Measurements from ENCODE around the gene CMTM7. TPM values are rescaled to one million over a fixed set of nuclear protein-coding genes. Genes with fewer than 3 reads are reported as not detected.

CMTM7 gene
- total and polyA plus RNA-seq, 10 of the 15 experiments (the other 5 are each of a cell fraction or from before 2014, with no cell fraction given) = 3.7 to 36.4 (median 14.7) TPM

DNA sequence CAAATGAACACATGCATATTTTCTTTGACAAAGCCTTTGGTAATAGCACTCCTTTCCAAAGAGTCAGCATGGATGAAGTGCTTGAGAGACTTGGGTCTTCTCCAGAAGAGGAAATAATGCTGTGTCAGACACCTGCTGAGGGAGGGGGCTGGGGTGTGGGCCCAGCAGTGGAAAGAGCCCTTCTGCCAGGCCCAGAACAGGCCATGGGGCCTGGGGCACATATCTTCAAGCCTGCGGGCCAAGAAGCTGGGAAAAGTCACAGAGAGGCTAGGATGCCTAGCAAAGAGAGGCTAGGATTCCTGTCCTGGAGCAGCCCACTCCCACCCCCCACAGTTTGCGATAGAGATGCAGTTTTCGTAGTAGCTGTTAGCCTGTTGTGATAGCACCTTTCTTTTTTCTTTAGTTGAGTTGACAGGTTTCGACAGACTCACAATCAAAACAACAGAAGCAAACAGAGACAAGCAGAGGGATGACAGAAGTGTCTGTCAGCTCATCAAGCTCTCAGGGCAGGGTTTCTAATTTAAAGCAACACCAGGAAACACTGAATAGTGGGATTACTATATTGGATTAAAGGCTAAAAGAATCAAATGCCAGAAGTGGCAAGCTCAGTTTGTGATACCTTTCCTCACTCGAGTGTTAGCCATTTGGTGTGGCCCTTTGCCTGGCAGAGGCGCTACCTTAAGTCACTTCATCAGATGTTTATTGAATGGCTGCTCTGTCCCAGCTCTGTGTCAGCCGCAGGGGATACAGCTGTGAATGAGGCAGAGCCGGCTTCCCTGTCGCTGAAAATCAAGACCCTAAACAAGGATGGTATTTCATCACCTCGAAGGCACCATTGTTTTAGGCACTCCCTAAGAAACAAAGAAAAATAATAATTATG lies 19.0 kb downstream of the CMTM7 start:
- Histone ChIP-seq H3K4me3 (no peak overlapping the region), H3K27ac (ENCODE audit: control insufficient read depth, insufficient read depth) (no peak overlapping the region), H3K4me1 (ENCODE audit: control insufficient read depth, insufficient read depth, low read length) (no peaks in the 10 kb centered on the region; the same call in none of the 2 replicates), H4K20me1 (ENCODE audit: control insufficient read depth, insufficient read depth) (no peaks in the 10 kb centered on the region), H3K36me3 (ENCODE audit: control insufficient read depth in 2 of 2, insufficient read depth in 2 of 2, low read length in 1 of 2) (no peaks in the 10 kb centered on the region), H3K9me3 (replicated peaks; ENCODE audit: control insufficient read depth, insufficient read depth, low read length) (no peaks in the 10 kb centered on the region; the same call in 2 of the 3 replicates), H3K79me2 (ENCODE audit: control insufficient read depth, insufficient read depth, low read length) (no peaks in the 10 kb centered on the region), H3K9ac (ENCODE audit: control insufficient read depth, insufficient read depth, low read length) (no peak overlapping the region), H3K4me2 (ENCODE audit: control insufficient read depth, insufficient read depth) (no peak overlapping the region), H3K27me3 (replicated peaks in 1 of 2; ENCODE audit: control insufficient read depth in 2 of 2, insufficient read depth in 2 of 2, low read length in 1 of 2) (no peaks in the 10 kb centered on the region), H2AFZ (ENCODE audit: control insufficient read depth, low read depth, low read length) (no peak overlapping the region)
- ATAC-seq (no peak), FAIRE-seq (no peak), DNase-seq (ENCODE audit: low read depth, low spot score) (no peak)
- intact Hi-C loops (cut with micrococcal nuclease; ENCODE audit: unreplicated experiment) (no loop called here), in situ Hi-C loops (cut with MboI) (no loop called here)
- no TSS peak for BruUV-seq (replicated peaks)
- ChIA-PET RAD21 (ENCODE audit: unreplicated experiment) (interaction anchor here (0.7 to 1.4 kb wide), 4 partner anchors 12 to 35 kb away, joined by 3 read pairs; partner anchors contain the start of gene CMTM7), SMC1A (ENCODE audit: uncharacterized antibody, unreplicated experiment) (interaction anchor here (0.8 to 3.3 kb wide), 5 partner anchors 9 to 46 kb away, joined by 3 to 16 read pairs (median 4); no protein-coding TSS in a partner anchor), POLR2A (interaction anchor here (1.2 to 1.5 kb wide), 5 partner anchors 9 to 58 kb away, joined by 3 to 8 read pairs (median 3); no protein-coding TSS in a partner anchor), CTCF (interaction anchor here (0.9 to 3.8 kb wide), 8 partner anchors 9 to 96 kb away, joined by 3 to 22 read pairs (median 4); no protein-coding TSS in a partner anchor)
- 47% methylated on average over 10 of the region's 10 CpGs for WGBS (ENCODE audit: insufficient coverage, insufficient replicate concordance, low lambda C conversion rate, missing lambda C conversion rate)
- TF ChIP-seq MYB (IDR thresholded peaks at IDR 0.05; ENCODE audit: borderline replicate concordance, low read depth, low read length) (no peak), ZNF274 (IDR thresholded peaks at IDR 0.05; ENCODE audit: insufficient read depth, insufficient read length) (no peak), CEBPB (IDR thresholded peaks at IDR 0.05; ENCODE audit: borderline replicate concordance in 1 of 2, low read depth in 2 of 2, low read length in 2 of 2) (no peak), SP1 (IDR thresholded peaks at IDR 0.05; ENCODE audit: low read depth, low read length) (no peak)

DNA sequence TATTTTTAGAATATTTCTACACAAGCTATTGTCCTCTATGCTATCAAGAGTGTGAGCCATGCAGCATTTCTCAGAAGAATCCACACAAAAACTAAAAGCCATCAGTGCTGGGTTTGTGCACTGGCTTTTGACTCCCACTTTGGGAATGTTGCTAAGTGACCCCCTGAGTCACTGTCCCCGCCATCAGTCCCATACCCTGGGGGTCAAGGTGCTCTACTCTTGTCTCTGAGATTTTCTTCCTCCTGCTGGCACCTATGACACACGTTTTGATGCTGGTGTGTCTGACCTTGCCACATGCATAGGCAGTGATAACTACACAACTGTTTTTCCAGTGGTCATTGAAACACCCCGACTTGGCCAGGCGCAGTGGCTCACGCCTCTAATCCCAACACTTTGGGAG lies 19.8 kb downstream of the CMTM7 start:
- no peaks in the 10 kb centered on the region; the same call in none of the 2 replicates for H3K4me1 ChIP-seq (ENCODE audit: control insufficient read depth, insufficient read depth, low read length)
- CTCF ChIA-PET = interaction anchor here (1.4 to 3.8 kb wide), 2 partner anchors 14 to 57 kb away, joined by 5 to 22 read pairs; no protein-coding TSS in a partner anchor
- H3K4me2 ChIP-seq (ENCODE audit: control insufficient read depth, insufficient read depth) = no peak overlapping the region
- no peaks in the 10 kb centered on the region for H4K20me1 ChIP-seq (ENCODE audit: control insufficient read depth, insufficient read depth)
- in situ Hi-C loops (cut with MboI) (no loop called here), intact Hi-C loops (cut with micrococcal nuclease; ENCODE audit: unreplicated experiment) (no loop called here)
- H3K36me3 ChIP-seq (ENCODE audit: control insufficient read depth in 2 of 2, insufficient read depth in 2 of 2, low read length in 1 of 2) = no peaks in the 10 kb centered on the region
- SMC1A ChIA-PET (ENCODE audit: uncharacterized antibody, unreplicated experiment) = interaction anchor here (1.6 to 3.3 kb wide), 3 partner anchors 8 to 45 kb away, joined by 8 to 16 read pairs (median 13); no protein-coding TSS in a partner anchor
- ATAC-seq (no peak), DNase-seq (ENCODE audit: low read depth, low spot score) (no peak), FAIRE-seq (no peak)
- H3K27ac ChIP-seq (ENCODE audit: control insufficient read depth, insufficient read depth) = no peak overlapping the region
- RAD21 ChIA-PET (ENCODE audit: unreplicated experiment) = interaction anchor here (0.7 kb wide), 1 partner anchor 36 kb away, joined by 3 read pairs; no protein-coding TSS in a partner anchor
- BruUV-seq (replicated peaks) = no TSS peak
- no peak overlapping the region for H2AFZ ChIP-seq (ENCODE audit: control insufficient read depth, low read depth, low read length)
- no peaks in the 10 kb centered on the region for H3K27me3 ChIP-seq (replicated peaks in 1 of 2; ENCODE audit: control insufficient read depth in 2 of 2, insufficient read depth in 2 of 2, low read length in 1 of 2)
- 57% methylated on average over 5 of the region's 5 CpGs for WGBS (ENCODE audit: insufficient coverage, insufficient replicate concordance, low lambda C conversion rate, missing lambda C conversion rate)
- no peak overlapping the region for H3K4me3 ChIP-seq
- H3K79me2 ChIP-seq (ENCODE audit: control insufficient read depth, insufficient read depth, low read length) = no peaks in the 10 kb centered on the region
- POLR2A ChIA-PET = interaction anchor here (1.2 kb wide), 1 partner anchor 9 kb away, joined by 3 read pairs; no protein-coding TSS in a partner anchor
- H3K9me3 ChIP-seq (replicated peaks; ENCODE audit: control insufficient read depth, insufficient read depth, low read length) = no peaks in the 10 kb centered on the region; the same call in 2 of the 3 replicates
- no peak overlapping the region for H3K9ac ChIP-seq (ENCODE audit: control insufficient read depth, insufficient read depth, low read length)
- TF ChIP-seq GABPA (IDR thresholded peaks at IDR 0.05; ENCODE audit: low read depth) (no peak), KAT2A (conservative IDR thresholded peaks at IDR 0.05; ENCODE audit: control insufficient read depth, low read depth, low read length) (no peak), MEF2A (IDR thresholded peaks at IDR 0.05; ENCODE audit: insufficient read depth, low read depth, low read length) (no peak), TCF3 (IDR thresholded peaks at IDR 0.05; ENCODE audit: borderline replicate concordance, insufficient read depth, low read depth, low read length) (no peak)
- TF ChIP-seq, protein P1, sequence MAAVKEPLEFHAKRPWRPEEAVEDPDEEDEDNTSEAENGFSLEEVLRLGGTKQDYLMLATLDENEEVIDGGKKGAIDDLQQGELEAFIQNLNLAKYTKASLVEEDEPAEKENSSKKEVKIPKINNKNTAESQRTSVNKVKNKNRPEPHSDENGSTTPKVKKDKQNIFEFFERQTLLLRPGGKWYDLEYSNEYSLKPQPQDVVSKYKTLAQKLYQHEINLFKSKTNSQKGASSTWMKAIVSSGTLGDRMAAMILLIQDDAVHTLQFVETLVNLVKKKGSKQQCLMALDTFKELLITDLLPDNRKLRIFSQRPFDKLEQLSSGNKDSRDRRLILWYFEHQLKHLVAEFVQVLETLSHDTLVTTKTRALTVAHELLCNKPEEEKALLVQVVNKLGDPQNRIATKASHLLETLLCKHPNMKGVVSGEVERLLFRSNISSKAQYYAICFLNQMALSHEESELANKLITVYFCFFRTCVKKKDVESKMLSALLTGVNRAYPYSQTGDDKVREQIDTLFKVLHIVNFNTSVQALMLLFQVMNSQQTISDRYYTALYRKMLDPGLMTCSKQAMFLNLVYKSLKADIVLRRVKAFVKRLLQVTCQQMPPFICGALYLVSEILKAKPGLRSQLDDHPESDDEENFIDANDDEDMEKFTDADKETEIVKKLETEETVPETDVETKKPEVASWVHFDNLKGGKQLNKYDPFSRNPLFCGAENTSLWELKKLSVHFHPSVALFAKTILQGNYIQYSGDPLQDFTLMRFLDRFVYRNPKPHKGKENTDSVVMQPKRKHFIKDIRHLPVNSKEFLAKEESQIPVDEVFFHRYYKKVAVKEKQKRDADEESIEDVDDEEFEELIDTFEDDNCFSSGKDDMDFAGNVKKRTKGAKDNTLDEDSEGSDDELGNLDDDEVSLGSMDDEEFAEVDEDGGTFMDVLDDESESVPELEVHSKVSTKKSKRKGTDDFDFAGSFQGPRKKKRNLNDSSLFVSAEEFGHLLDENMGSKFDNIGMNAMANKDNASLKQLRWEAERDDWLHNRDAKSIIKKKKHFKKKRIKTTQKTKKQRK (IDR thresholded peaks at IDR 0.05; ENCODE audit: low read depth, low read length) = no peak
- TF ChIP-seq, protein P2, sequence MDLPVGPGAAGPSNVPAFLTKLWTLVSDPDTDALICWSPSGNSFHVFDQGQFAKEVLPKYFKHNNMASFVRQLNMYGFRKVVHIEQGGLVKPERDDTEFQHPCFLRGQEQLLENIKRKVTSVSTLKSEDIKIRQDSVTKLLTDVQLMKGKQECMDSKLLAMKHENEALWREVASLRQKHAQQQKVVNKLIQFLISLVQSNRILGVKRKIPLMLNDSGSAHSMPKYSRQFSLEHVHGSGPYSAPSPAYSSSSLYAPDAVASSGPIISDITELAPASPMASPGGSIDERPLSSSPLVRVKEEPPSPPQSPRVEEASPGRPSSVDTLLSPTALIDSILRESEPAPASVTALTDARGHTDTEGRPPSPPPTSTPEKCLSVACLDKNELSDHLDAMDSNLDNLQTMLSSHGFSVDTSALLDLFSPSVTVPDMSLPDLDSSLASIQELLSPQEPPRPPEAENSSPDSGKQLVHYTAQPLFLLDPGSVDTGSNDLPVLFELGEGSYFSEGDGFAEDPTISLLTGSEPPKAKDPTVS (IDR thresholded peaks at IDR 0.05; ENCODE audit: low read depth, low read length) = no peak
